WTC11 (cell line): ENCODE results near the gene TNNI3K.

Experiments used
- IRF2 ChIP-seq: sonication (generic); formaldehyde crosslinking; IDR thresholded peaks from 2 replicates; pipeline ENCODE4 v1.8.0; 2022; ENCODE audit warnings: low read depth, missing genetic modification reagents, borderline replicate concordance
- JUN ChIP-seq: sonication (generic); formaldehyde crosslinking; IDR thresholded peaks from 2 replicates; pipeline ENCODE4 v1.8.0; 2023; ENCODE audit warnings: mild to moderate bottlenecking, missing genetic modification reagents
- MLX ChIP-seq: sonication (generic); formaldehyde crosslinking; IDR thresholded peaks from 2 replicates; pipeline ENCODE4 v1.8.1; 2023; ENCODE audit warnings: mild to moderate bottlenecking, missing genetic modification reagents, moderate library complexity
- NR2C2 ChIP-seq: sonication (generic); formaldehyde crosslinking; IDR thresholded peaks from 2 replicates; pipeline ENCODE4 v1.8.0; 2022; ENCODE audit warnings: mild to moderate bottlenecking, missing genetic modification reagents
- OVOL2 ChIP-seq: fragments of 250-450 bp; sonication (Bioruptor Pico); IDR thresholded peaks from 2 replicates; pipeline ENCODE4 v1.9.0; 2021; ENCODE audit warnings: mild to moderate bottlenecking, borderline replicate concordance
- TF ChIP-seq, protein P1 (sequence below): fragments of 200-600 bp; IDR thresholded peaks from 2 replicates; pipeline ENCODE4 v1.8.0; 2022; ENCODE audit warnings: antibody characterized with exemption

GRCh38 chr1:74363220-74363619, 128.0 kb downstream of the TNNI3K start:
- TF ChIP-seq, protein P1, sequence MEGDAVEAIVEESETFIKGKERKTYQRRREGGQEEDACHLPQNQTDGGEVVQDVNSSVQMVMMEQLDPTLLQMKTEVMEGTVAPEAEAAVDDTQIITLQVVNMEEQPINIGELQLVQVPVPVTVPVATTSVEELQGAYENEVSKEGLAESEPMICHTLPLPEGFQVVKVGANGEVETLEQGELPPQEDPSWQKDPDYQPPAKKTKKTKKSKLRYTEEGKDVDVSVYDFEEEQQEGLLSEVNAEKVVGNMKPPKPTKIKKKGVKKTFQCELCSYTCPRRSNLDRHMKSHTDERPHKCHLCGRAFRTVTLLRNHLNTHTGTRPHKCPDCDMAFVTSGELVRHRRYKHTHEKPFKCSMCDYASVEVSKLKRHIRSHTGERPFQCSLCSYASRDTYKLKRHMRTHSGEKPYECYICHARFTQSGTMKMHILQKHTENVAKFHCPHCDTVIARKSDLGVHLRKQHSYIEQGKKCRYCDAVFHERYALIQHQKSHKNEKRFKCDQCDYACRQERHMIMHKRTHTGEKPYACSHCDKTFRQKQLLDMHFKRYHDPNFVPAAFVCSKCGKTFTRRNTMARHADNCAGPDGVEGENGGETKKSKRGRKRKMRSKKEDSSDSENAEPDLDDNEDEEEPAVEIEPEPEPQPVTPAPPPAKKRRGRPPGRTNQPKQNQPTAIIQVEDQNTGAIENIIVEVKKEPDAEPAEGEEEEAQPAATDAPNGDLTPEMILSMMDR: no peak
- TF ChIP-seq IRF2 (no peak), OVOL2 (no peak), NR2C2 (CRISPR knock-in tag) (no peak), JUN (CRISPR knock-in tag) (no peak), MLX (CRISPR knock-in tag) (no peak)
